HG02678 (cell line): Measurements from ENCODE around the gene HOXA5.

Experiments used
- ATAC-seq: cut with Tn5 transposase; IDR thresholded peaks from one replicate; pipeline ENCODE4 v1.9.1; 2021; ENCODE audit warnings: mild to moderate bottlenecking, moderate library complexity; ENCODE audit not compliant: unreplicated experiment

Gene HOXA5

GRCh38 chr7:27143023-27143949 is at the start of gene HOXA5:
Gene HOXA5 (minus strand): TSS chr7:27143681. CDS start chr7:27143607, 74 bp downstream.
- no peak for ATAC-seq

DNA sequence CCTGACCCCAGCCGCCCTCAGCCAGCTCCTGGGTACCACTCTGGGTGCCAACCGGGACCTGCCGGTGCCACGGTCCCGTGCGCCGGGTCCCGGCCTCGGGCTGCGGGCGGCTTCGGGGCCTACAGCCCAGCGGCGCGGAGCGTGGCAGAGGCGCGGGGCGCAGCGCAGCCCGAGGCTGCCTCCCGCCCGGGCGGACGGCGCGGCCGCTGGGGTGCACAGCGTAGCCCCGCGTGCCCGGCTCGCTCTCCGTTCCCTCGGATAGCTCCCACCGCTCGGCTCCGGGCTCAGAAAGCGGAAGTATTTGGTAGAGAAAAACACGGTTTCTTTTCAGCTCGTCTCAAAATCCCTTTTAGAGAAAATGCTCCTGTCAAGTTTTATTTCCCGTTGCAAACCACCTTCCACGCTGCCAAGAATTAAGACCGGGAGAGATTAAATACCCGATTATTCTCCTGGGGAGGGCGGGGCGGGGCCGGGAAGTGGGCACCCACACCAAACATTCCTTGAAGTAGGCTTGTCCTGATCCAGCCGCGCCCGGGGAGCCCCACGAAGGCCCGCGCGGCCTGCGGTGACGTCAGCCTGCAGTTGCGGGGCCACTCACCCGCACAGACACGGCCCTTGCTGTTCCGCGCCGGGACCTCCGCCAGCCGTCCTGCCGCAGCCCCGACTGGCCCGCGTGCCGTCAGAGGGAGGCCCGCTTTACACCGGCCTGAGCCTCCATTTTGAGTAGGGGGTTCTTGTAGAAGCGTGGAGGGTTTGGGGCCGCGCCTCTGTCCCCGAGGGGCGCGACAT is 49.3 kb upstream of the HOXA5 start:
- no peak for ATAC-seq

- no peak for ATAC-seq
Observed at GRCh38 chr7:27191833-27192545, 48.5 kb upstream of the HOXA5 start.

- ATAC-seq = no peak
Observed at GRCh38 chr7:27191161-27191731, 47.8 kb upstream of the HOXA5 start.

GRCh38 chr7:27189997-27190748 is 46.7 kb upstream of the HOXA5 start:
- ATAC-seq = no peak

DNA sequence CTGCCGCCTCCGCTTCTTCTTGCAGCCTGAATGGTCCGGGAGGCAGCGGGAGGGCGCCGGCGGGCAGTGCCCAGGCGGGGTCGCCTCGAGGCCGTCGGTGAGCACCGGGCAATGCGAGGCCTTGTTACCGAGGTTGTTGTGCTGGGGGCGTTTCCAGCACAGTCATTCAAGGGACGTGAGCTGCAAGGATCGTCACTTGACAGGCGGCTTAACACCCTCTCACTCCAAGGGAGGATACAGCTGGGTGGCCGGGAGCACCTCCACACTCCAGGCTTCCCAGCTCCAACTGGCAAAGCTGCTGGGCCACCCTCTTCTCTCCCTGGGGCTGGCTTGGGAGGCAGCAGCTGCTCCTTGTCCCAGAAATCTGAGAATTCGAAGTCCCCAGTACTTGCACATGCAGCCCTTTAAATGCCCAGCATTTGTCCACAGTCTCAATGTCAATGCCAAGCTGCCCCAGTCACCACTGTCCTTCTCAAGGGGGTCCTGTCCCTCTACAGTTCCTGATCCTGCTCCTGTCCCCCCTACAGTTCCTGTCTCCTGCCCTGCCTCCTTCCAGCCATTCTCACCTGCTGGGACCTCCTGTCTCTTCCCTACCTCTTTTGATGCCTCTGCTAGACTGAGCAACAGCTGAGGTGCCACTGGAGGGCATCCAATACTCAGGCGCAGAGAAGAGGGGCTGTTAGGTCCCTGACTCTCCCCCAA is 46.0 kb upstream of the HOXA5 start:
- no peak for ATAC-seq

GRCh38 chr7:27188386-27189294 is 45.2 kb upstream of the HOXA5 start:
- no peak for ATAC-seq

GRCh38 chr7:27187475-27188385 is 44.2 kb upstream of the HOXA5 start:
- ATAC-seq = no peak

GRCh38 chr7:27186668-27187474 is 43.4 kb upstream of the HOXA5 start:
- ATAC-seq = no peak

DNA sequence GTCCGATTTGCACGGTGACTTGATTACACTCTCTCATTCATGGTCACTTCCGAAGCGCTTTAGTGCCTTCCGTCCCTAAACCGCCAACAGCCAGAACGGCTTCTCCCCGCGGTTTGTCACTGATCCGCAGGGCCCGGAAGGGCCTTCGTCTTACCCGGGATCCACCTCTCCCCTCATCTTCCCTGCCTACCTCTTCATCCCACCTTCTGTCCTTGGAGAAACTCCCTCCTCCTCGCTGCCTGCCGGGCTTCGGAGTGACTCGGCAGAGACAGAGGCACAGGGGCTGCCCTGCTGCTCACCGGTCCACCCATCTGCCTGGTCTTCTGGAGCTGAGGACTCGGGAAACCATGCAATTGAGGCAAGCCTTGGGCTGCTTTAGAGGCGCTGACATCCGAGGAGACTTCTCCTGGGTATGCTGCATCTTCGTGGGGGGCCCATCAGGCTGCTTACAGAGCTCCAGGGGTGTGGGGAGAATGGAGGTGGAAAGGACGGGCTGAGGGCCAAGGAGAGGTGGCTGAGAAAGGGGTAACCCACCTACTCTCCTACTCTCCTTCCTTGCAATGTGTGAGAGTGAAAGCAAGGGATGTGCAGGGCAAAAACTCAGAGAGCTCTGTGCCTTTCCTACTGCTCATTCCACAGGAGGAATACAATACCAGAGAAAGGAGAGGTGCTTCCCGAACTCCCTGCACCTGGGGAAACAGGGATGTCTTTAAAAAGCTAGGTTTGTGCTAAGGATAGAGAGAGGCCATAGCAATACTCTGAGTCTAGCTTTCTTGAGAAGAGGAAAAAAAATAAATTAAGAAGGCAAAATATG is 42.6 kb upstream of the HOXA5 start:
- no peak for ATAC-seq

DNA sequence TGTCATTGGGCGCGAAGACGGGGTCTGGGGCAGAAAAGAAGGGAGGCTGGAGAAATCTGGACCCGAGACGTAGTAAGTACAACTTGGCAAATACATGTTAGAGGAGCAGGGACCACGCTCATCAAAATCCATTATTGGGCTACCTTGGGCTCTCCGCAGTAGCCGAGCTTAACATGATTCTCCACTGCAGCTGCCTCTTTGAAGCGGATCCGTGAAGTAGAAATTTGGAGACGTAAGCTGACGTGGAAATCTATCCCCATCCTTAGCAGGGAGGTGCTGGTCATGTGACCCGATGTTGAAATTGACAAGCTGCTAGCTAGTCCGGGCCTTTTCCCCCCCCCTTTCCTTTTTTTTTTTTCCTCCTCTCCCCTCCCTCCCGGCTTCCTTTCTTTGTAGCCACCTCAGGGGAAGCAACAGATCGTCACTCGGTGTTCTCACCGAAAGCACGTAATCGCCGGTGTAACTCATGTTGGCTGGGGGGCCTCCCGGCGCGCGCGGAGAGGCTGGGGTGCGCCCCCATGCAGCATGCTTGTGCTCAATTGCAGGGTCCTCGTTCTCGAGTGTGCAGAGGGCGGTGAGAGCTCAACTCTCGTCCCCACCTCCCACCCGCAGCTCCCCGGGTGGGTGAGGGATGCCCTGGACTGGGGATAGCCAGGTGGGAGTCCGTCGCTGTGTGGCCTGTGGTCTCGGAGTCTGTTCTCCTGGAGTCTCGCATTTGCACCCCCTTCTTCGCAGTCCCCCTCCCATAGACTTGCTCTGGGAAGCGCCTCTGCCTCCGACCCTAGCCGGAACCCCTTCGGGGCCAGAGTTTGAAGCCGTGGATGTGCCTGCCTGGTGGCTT is 41.8 kb upstream of the HOXA5 start, which contains the start of gene HOXA11:
TSS of gene HOXA11 (minus strand) at position 220 of the 841 bp plus-strand sequence. CDS start at position 132, 88 bp downstream.
- no peak for ATAC-seq

- ATAC-seq = no peak
Observed at GRCh38 chr7:27184337-27185012, 41.0 kb upstream of the HOXA5 start.

GRCh38 chr7:27183682-27184336 is 40.3 kb upstream of the HOXA5 start:
- no peak for ATAC-seq
